ENCODE data around the gene TOP1.
"Not testable (repeated sequence)": the region's sequence is repeated elsewhere in the genome, so short reads cannot be mapped to it uniquely, and the experiment has no call there.

Gene TOP1

GRCh38 chr20:40996326-40996725 is 32.3 kb upstream of the TOP1 start:
- no peak for DNase-seq (ENCODE audit: low read depth, low spot score)
- no peaks in the 10 kb centered on the region for H3K27me3 ChIP-seq (ENCODE audit: insufficient read depth, insufficient read length)
- H3K4me1 ChIP-seq (ENCODE audit: insufficient read depth, insufficient read length) = peaks cover 3% of the 10 kb centered on the region
- H3K36me3 ChIP-seq (ENCODE audit: insufficient read depth, insufficient read length, low read length) = no peaks in the 10 kb centered on the region
- TF ChIP-seq YY1 (IDR thresholded peaks at IDR 0.05; ENCODE audit: insufficient read depth, insufficient read length) (no peak), SUZ12 (IDR thresholded peaks at IDR 0.05; ENCODE audit: extremely low read depth, insufficient read depth, insufficient read length) (no peak), ZNF274 (IDR thresholded peaks at IDR 0.05; ENCODE audit: low read depth, low read length) (no peak)
- no peak overlapping the region for H3K4me3 ChIP-seq (ENCODE audit: insufficient read length, low read depth)
- H3K9me3 ChIP-seq (ENCODE audit: insufficient read depth, low read length) = no peaks in the 10 kb centered on the region
- H3K9ac ChIP-seq (ENCODE audit: insufficient read length, low read depth) = no peak overlapping the region

GRCh38 chr20:40997116-40997515 is 31.5 kb upstream of the TOP1 start:
- Histone ChIP-seq H3K9ac (ENCODE audit: insufficient read length, low read depth) (no peak overlapping the region), H3K4me3 (ENCODE audit: insufficient read length, low read depth) (no peak overlapping the region), H3K9me3 (ENCODE audit: insufficient read depth, low read length) (no peaks in the 10 kb centered on the region), H3K27me3 (ENCODE audit: insufficient read depth, insufficient read length) (no peaks in the 10 kb centered on the region), H3K4me1 (ENCODE audit: insufficient read depth, insufficient read length) (peaks cover 3% of the 10 kb centered on the region), H3K36me3 (ENCODE audit: insufficient read depth, insufficient read length, low read length) (no peaks in the 10 kb centered on the region)
- peak; percentile 28 for DNase-seq (ENCODE audit: low read depth, low spot score)
- TF ChIP-seq ZNF274 (IDR thresholded peaks at IDR 0.05; ENCODE audit: low read depth, low read length) = no peak
- TF ChIP-seq SUZ12 (IDR thresholded peaks at IDR 0.05; ENCODE audit: extremely low read depth, insufficient read depth, insufficient read length) = no peak
- no peak for TF ChIP-seq YY1 (IDR thresholded peaks at IDR 0.05; ENCODE audit: insufficient read depth, insufficient read length)

- no peak overlapping the region for H3K4me3 ChIP-seq (ENCODE audit: insufficient read length, low read depth)
- H3K9me3 ChIP-seq (ENCODE audit: insufficient read depth, low read length) = no peaks in the 10 kb centered on the region
- no peak overlapping the region for H3K9ac ChIP-seq (ENCODE audit: insufficient read length, low read depth)
Observed at GRCh38 chr20:40999841-41000240, 28.8 kb upstream of the TOP1 start.

GRCh38 chr20:41000628-41001027 is 28.0 kb upstream of the TOP1 start:
- Histone ChIP-seq H3K4me1 (ENCODE audit: insufficient read depth, insufficient read length) (peaks cover 3% of the 10 kb centered on the region), H3K9ac (ENCODE audit: insufficient read length, low read depth) (no peak overlapping the region), H3K4me3 (ENCODE audit: insufficient read length, low read depth) (no peak overlapping the region), H3K27me3 (ENCODE audit: insufficient read depth, insufficient read length) (no peaks in the 10 kb centered on the region), H3K9me3 (ENCODE audit: insufficient read depth, low read length) (peaks cover under 1% of the 10 kb centered on the region; the same call in 1 of the 2 replicates), H3K36me3 (ENCODE audit: insufficient read depth, insufficient read length, low read length) (no peaks in the 10 kb centered on the region)
- no peak for DNase-seq (ENCODE audit: low read depth, low spot score)
- TF ChIP-seq ZNF274 (IDR thresholded peaks at IDR 0.05; ENCODE audit: low read depth, low read length) (no peak), YY1 (IDR thresholded peaks at IDR 0.05; ENCODE audit: insufficient read depth, insufficient read length) (no peak), SUZ12 (IDR thresholded peaks at IDR 0.05; ENCODE audit: extremely low read depth, insufficient read depth, insufficient read length) (no peak)

More at GRCh38 chr20:40999841-41000240, 28.8 kb upstream of the TOP1 start:
- Histone ChIP-seq H3K36me3 (ENCODE audit: insufficient read depth, insufficient read length, low read length) (no peaks in the 10 kb centered on the region), H3K4me1 (ENCODE audit: insufficient read depth, insufficient read length) (peaks cover 3% of the 10 kb centered on the region), H3K27me3 (ENCODE audit: insufficient read depth, insufficient read length) (no peaks in the 10 kb centered on the region)
- no peak for DNase-seq (ENCODE audit: low read depth, low spot score)
- no peak for TF ChIP-seq SUZ12 (IDR thresholded peaks at IDR 0.05; ENCODE audit: extremely low read depth, insufficient read depth, insufficient read length)
- TF ChIP-seq ZNF274 (IDR thresholded peaks at IDR 0.05; ENCODE audit: low read depth, low read length) = no peak
- no peak for TF ChIP-seq YY1 (IDR thresholded peaks at IDR 0.05; ENCODE audit: insufficient read depth, insufficient read length)

GRCh38 chr20:41001497-41001896 is 27.1 kb upstream of the TOP1 start:
- Histone ChIP-seq H3K9me3 (ENCODE audit: insufficient read depth, low read length) (peaks cover 10% of the 10 kb centered on the region; the same call in 1 of the 2 replicates), H3K27me3 (ENCODE audit: insufficient read depth, insufficient read length) (no peaks in the 10 kb centered on the region), H3K9ac (ENCODE audit: insufficient read length, low read depth) (no peak overlapping the region), H3K36me3 (ENCODE audit: insufficient read depth, insufficient read length, low read length) (no peaks in the 10 kb centered on the region), H3K4me1 (ENCODE audit: insufficient read depth, insufficient read length) (peaks cover 3% of the 10 kb centered on the region), H3K4me3 (ENCODE audit: insufficient read length, low read depth) (no peak overlapping the region)
- TF ChIP-seq SUZ12 (IDR thresholded peaks at IDR 0.05; ENCODE audit: extremely low read depth, insufficient read depth, insufficient read length) (no peak), YY1 (IDR thresholded peaks at IDR 0.05; ENCODE audit: insufficient read depth, insufficient read length) (no peak), ZNF274 (IDR thresholded peaks at IDR 0.05; ENCODE audit: low read depth, low read length) (no peak)
- no peak for DNase-seq (ENCODE audit: low read depth, low spot score)

GRCh38 chr20:41002842-41003142 is 25.8 kb upstream of the TOP1 start:
- H3K4me3 ChIP-seq (ENCODE audit: insufficient read length, low read depth) = no peak overlapping the region
- no peaks in the 10 kb centered on the region for H3K27me3 ChIP-seq (ENCODE audit: insufficient read depth, insufficient read length)
- H3K9me3 ChIP-seq (ENCODE audit: insufficient read depth, low read length) = peaks cover 19% of the 10 kb centered on the region; the same call in 1 of the 2 replicates
- no peaks in the 10 kb centered on the region for H3K36me3 ChIP-seq (ENCODE audit: insufficient read depth, insufficient read length, low read length)
- TF ChIP-seq ZNF274 (IDR thresholded peaks at IDR 0.05; ENCODE audit: low read depth, low read length) (no peak), SUZ12 (IDR thresholded peaks at IDR 0.05; ENCODE audit: extremely low read depth, insufficient read depth, insufficient read length) (no peak), YY1 (IDR thresholded peaks at IDR 0.05; ENCODE audit: insufficient read depth, insufficient read length) (no peak)
- no peak for DNase-seq (ENCODE audit: low read depth, low spot score)
- H3K9ac ChIP-seq (ENCODE audit: insufficient read length, low read depth) = no peak overlapping the region
- H3K4me1 ChIP-seq (ENCODE audit: insufficient read depth, insufficient read length) = peaks cover 9% of the 10 kb centered on the region

GRCh38 chr20:41003143-41003935 is 25.3 kb upstream of the TOP1 start:
- no peaks in the 10 kb centered on the region for H3K27me3 ChIP-seq (ENCODE audit: insufficient read depth, insufficient read length)
- no peak for DNase-seq (ENCODE audit: low read depth, low spot score)
- H3K9ac ChIP-seq (ENCODE audit: insufficient read length, low read depth) = no peak overlapping the region
- TF ChIP-seq YY1 (IDR thresholded peaks at IDR 0.05; ENCODE audit: insufficient read depth, insufficient read length) (no peak), ZNF274 (IDR thresholded peaks at IDR 0.05; ENCODE audit: low read depth, low read length) (no peak), SUZ12 (IDR thresholded peaks at IDR 0.05; ENCODE audit: extremely low read depth, insufficient read depth, insufficient read length) (no peak)
- no peaks in the 10 kb centered on the region for H3K36me3 ChIP-seq (ENCODE audit: insufficient read depth, insufficient read length, low read length)
- H3K4me1 ChIP-seq (ENCODE audit: insufficient read depth, insufficient read length) = peaks cover 11% of the 10 kb centered on the region
- no peak overlapping the region for H3K4me3 ChIP-seq (ENCODE audit: insufficient read length, low read depth)
- peaks cover 19% of the 10 kb centered on the region; the same call in 1 of the 2 replicates for H3K9me3 ChIP-seq (ENCODE audit: insufficient read depth, low read length)

- not testable (repeated sequence) for H3K27me3 ChIP-seq (ENCODE audit: insufficient read depth, insufficient read length); DNase-seq (ENCODE audit: low read depth, low spot score); H3K4me3 ChIP-seq (ENCODE audit: insufficient read length, low read depth); H3K9ac ChIP-seq (ENCODE audit: insufficient read length, low read depth); H3K36me3 ChIP-seq (ENCODE audit: insufficient read depth, insufficient read length, low read length)
- H3K4me1 ChIP-seq (ENCODE audit: insufficient read depth, insufficient read length) = peaks cover 11% of the 10 kb centered on the region
- peaks cover 19% of the 10 kb centered on the region; the same call in 1 of the 2 replicates for H3K9me3 ChIP-seq (ENCODE audit: insufficient read depth, low read length)
Observed at GRCh38 chr20:41003936-41004294, 24.7 kb upstream of the TOP1 start.
